GM21367 (cell line): ENCODE data around the gene NPAT.

ENCODE experiments used
- ATAC-seq: cut with Tn5 transposase; IDR thresholded peaks from one replicate; pipeline ENCODE4 v1.9.1; 2021; ENCODE audit not compliant: unreplicated experiment

Gene NPAT

DNA sequence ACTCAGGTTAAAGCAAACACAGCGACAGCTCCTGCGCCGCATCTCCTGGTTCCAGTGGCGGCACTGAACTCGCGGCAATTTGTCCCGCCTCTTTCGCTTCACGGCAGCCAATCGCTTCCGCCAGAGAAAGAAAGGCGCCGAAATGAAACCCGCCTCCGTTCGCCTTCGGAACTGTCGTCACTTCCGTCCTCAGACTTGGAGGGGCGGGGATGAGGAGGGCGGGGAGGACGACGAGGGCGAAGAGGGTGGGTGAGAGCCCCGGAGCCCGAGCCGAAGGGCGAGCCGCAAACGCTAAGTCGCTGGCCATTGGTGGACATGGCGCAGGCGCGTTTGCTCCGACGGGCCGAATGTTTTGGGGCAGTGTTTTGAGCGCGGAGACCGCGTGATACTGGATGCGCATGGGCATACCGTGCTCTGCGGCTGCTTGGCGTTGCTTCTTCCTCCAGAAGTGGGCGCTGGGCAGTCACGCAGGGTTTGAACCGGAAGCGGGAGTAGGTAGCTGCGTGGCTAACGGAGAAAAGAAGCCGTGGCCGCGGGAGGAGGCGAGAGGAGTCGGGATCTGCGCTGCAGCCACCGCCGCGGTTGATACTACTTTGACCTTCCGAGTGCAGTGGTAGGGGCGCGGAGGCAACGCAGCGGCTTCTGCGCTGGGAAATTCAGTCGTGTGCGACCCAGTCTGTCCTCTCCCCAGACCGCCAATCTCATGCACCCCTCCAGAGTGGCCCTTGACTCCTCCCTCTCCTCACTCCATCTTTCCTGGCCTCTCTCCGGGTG is at the start of gene NPAT, which contains the start of gene ATM:
NPAT (minus strand) TSS at position 65 of the 774 bp plus-strand sequence. CDS start 102 bp downstream, outside the sequence.
ATM (plus strand) TSS at position 494 of the 774 bp plus-strand sequence. CDS start 4,558 bp downstream, outside the sequence.
- ATAC-seq: peak; percentile 67

- no peak for ATAC-seq
Measured at GRCh38 chr11:108269583-108269982, 47.1 kb upstream of the NPAT start.

GRCh38 chr11:108253176-108253575 is 30.7 kb upstream of the NPAT start:
- no peak for ATAC-seq

- ATAC-seq: no peak
Measured at GRCh38 chr11:108246885-108247284, 24.4 kb upstream of the NPAT start.

DNA sequence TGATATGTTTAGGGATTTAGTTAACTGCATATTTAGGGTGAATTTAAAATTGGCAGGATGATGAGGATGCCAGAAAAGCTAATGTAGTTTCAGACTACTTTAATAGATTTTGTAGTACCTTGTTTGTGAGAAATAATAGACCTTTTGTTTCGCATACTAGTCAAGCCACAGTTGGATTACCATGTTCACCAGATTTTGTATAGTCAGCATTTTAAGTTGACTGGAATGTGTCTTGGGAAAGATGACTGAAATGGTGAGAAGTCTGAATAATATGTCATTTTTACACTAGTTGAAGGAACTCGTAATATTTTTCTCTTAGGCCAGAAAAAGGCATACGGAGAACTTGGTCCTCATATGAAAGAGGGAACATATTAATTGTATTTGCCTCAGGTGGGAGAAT is 23.9 kb upstream of the NPAT start:
- ATAC-seq: no peak

DNA sequence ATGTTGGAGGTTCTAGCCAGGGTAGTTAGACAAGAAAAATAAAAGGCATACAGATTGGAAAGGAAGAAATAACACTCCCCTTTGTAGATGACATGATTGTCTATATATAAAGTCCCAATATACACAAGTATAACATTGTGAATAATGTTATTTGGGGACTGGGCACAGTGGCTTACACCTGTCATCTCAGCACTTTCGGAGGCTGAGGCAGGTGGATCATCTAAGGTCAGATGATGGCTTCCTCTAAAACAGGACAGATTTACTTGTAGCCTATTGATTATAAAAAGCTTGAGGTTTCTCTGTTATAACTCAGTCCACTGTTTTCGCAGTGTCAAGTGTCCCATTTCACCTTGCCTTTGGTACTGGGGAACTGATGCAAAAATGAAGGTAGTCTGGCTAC is 20.0 kb upstream of the NPAT start:
- ATAC-seq: no peak

GRCh38 chr11:108241330-108242037 is 19.0 kb upstream of the NPAT start:
- no peak for ATAC-seq

DNA sequence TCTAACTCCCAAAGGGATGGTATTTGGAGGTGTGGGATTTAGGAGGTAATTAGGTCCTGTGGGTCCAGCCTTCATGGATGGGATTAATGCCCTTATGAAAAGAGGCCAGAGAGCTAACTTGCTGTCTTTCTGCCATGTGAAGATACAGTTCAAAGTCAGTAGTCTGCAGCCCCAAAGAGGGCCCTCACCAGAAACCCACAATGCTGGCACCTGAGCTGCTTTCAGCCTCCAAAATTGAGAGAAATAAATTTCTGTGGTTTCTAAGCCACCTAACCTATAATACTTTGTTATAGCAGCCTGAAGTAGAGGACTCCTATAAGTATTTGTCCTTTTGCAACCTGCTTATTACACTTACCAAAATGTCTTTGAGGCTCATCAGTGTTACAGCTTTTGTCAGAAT is 16.6 kb upstream of the NPAT start:
- no peak for ATAC-seq

DNA sequence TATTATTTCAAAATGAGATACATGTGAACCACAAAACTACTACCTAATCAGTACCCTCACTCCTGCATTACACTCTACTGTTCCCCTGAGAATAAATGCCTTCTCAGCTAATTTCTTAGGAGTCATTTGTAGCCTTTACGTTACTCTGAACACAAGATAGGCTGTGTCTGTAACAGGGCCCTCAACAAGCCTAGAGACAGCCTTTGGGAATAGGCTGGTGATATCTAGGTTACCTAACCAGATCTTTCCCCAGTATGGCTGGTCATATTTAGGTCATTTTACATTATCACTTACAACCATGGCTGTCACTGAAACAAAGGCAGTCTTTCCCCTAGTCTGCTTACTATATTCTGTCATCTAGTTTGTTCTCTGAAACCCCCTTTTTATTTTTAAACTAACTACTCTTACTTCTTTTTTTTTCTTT is 14.6 kb upstream of the NPAT start:
- ATAC-seq: peak; percentile 37

DNA sequence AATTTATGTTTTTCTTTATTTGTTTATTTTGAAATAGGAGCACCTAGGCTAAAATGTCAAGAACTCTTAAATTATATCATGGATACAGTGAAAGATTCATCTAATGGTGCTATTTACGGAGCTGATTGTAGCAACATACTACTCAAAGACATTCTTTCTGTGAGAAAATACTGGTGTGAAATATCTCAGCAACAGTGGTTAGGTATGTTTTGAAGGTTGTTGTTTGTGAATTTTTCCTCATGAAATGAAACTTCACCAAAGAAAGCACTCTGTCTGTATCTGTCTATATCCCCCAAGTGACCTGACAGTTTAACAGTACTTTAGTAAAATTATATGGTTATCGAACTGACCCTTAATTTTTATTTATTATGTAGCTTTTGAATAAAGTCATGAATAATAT is 13.2 kb upstream of the NPAT start:
- ATAC-seq: no peak

DNA sequence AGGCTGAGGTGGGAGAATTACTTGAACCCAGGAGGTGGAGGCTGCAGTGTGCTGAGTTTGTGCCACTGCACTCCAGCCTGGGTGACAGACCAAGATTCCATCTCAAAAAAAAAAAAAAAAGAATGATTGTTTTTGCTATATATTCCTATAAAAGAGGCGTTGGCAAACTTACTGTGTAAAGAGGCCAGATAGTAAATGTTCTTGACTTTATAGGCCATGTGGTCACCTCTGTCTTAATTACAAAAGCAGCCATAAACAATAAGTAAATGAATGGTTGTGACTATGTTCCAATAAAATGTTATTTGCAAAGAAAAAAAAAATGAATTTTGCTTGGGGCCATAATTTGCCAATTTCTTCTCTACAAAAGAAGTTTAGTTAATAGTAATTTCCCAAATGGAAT is 12.8 kb upstream of the NPAT start:
- no peak for ATAC-seq

DNA sequence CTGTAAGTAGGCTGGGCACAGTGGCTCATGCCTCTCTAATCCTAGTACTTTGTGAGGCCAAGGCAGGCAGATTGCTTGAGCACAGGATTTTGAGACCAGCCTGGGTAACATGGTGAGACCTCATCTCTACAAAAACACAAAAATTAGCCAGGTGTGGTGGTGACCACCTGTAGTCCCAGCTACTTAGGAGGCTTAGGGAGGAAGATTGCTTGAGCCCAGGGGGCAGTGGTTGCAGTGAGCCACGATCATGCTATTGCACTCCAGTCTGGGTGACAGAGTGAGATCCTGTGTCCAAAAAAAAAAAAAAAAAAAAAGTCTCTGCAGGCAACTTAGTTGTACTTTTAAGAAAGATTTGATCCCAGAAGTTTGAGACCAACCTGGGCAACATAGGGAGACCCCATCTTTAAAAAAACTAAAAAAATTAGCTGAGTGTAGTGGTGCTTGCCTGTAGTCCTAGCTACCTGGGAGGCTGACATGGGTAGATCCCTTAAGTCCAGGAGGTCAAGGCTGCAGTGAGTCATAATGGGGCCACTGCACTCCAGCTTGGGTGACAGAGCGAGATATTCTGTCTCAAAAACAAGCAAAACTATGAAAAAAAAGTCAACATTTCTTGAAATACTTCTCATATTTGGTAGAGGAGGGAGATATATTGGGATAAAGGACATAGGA is 11.0 kb upstream of the NPAT start:
- ATAC-seq: no peak

GRCh38 chr11:108228251-108228650 is 5.8 kb upstream of the NPAT start:
- ATAC-seq: no peak

- no peak for ATAC-seq
Measured at GRCh38 chr11:108226036-108226435, 3.6 kb upstream of the NPAT start.

- no peak for ATAC-seq
Measured at GRCh38 chr11:108224911-108225786, 2.7 kb upstream of the NPAT start.

GRCh38 chr11:108224366-108224765 is 1.9 kb upstream of the NPAT start:
- ATAC-seq: no peak

DNA sequence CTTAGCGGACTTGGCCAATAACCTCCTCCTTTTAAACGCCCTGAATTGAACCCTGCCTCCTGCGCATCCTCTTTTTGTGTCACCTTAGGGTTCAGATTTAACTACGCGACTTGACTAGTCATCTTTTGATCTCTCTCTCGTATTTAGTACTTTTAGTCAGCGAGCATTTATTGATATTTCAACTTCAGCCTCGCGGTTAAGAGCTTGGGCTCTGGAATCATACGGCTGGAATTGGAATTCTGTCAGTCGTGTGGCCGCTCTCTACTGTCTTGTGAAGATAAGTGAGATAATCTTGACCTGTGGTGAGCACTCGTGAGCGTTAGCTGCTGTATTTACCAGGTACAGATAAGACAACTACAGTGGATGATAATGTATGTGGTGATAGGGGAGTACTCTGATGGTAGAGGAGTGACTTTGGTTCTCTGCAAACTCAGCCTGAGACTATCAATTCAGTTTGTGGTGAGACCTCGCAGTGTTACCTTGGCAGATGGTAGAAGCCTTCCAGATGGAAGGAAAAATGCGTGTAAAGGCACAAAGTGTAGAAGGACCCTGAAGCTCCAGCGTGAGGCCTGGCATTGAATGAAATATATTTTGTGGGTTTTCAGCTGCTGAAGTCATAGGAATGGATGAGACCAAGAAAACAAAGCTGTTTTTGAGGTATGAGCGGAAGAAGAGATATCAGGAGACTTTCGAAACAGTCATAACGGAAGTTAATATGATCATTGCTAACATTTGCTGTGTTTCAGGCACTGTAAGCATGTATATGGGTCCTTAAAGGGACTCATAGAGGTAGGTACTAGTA is 1.1 kb upstream of the NPAT start:
- ATAC-seq: peak; percentile 32

GRCh38 chr11:108221911-108222573 is 396 bp downstream of the NPAT start:
- peak; percentile 1 for ATAC-seq

GRCh38 chr11:108221371-108221770 is 1.1 kb downstream of the NPAT start:
- ATAC-seq: no peak
